ENCODE data around the gene SPNS3.

Gene SPNS3

GRCh38 chr17:4488989-4489595 is 55.4 kb downstream of the SPNS3 start:
- DNase-seq (ENCODE audit: low read depth) = no peak

DNA sequence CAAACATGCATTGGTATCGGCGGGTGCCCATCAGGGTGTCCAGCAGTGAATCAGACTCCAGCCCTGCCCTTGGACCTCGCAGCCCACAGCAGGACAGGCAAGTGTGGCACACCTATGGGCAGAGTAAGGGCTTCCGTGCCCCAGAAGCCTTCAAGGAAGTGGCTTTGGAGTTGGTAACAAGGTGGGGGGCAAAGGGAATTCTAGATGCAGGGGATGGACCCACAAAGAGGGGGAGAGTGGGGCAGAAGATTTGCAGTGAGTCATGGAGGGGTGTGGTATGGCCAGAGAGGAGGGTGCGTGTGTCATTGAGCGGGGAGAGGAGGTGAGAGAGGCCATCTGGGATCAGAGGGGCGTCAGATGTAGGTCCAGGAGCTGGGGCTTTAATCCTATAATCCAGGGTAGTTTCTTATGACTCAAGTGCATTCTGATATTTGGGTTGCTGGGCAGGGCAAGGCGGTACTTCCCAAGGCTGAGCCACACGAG is 56.4 kb downstream of the SPNS3 start:
- no peak for DNase-seq (ENCODE audit: low read depth)

DNA sequence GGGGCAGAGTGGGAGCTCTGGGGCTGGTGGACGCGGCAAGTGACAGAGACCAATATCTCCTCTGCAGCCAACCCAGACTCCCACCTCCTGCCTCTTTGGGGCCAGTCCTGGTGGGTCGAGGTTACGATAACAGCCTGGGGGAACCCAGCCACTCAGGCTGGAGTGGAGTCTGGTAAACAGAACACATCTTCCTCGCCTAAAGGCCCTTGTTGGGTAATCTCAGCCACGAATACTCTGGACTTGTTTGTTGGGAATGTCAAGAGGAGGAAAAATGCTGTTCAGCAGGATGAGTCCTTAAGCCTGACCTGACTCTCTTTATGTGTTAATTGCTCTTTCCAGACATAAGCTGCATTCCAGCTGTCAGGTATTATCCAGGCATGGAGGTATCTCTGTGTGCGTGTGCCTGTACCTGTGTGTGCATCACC is 56.9 kb downstream of the SPNS3 start:
- no peak for DNase-seq (ENCODE audit: low read depth)

DNA sequence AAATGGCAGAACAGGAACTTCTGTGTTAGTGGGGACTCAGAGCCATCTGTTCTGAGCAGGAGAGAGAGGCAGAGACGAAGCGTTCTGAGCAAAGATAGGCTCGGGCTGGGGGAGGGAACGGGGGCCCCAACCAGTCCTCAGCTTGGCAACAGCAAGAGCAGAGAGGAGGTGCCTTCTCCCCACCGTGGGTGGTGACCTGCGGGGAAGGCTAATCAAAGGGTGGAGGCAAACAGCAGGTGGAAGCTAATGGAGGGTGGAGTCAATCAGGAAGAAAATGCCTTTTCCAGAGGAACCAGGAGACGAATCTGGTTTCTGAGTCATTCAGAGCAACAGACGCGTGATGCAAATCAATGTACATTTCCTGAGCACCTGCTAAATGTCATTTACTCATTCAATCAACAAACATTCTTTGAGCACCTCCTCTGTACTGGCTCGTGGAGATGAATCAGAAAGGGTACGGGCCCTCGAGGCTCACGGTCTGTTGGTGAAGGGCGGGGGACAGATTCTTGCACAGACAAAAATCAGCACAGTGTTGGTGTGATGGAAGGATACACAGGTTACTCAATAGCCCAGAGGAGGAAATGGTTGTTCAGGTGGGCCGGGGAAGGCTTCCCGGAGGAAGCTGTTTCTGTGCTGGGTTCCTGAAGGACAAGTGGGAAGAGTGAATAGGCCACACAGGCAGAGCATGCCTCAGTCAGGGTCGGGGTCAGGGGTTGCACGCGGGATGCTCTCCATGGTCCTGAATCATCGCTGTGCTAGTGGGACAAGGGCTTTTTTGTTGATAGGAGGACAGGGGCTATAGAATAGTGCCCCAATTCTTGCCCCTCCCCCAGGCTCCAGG is 59.2 kb downstream of the SPNS3 start:
- no peak for DNase-seq (ENCODE audit: low read depth)

DNA sequence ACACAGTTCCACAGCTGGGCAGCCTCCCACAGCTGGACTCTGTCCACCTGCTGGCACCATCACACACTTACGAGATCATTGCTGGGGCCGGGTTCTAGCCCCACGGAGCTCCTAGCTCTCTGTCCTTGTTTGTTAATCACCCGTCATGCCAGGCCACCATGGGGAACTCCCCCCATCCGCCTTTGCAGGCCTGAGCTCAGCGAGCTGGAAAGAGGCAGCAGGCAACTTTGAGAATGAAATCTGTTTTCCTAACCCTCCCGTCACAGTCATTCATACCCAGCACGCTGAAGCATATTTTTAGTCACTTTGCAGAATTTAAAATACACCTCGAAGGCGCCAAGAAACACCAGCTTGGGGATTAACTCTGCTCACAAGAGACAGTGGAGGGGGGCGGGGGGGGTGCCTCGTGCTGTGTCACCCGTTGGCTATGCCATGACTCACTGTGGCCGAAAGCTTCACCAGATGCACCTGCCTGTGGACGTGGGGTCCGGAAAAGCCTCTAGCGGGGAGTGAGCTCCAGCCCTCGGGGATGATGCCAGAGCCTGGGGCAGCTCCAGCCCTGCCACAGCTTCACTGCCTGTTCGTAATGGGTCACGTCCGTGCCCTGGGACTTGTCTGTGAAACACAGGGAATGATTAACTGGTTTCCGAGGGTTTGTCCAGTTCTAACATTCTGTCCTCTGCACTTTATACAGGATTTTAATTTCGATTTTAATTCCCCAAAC is 63.5 kb downstream of the SPNS3 start:
- DNase-seq (ENCODE audit: low read depth) = no peak

GRCh38 chr17:4498461-4499397 is 65.0 kb downstream of the SPNS3 start, which contains the start of gene SPNS2:
Gene SPNS2, plus strand, starts transcription at chr17:4498881. Its CDS starts 167 bp downstream, at chr17:4499048.
- DNase-seq (ENCODE audit: low read depth) = peak; percentile 56

DNA sequence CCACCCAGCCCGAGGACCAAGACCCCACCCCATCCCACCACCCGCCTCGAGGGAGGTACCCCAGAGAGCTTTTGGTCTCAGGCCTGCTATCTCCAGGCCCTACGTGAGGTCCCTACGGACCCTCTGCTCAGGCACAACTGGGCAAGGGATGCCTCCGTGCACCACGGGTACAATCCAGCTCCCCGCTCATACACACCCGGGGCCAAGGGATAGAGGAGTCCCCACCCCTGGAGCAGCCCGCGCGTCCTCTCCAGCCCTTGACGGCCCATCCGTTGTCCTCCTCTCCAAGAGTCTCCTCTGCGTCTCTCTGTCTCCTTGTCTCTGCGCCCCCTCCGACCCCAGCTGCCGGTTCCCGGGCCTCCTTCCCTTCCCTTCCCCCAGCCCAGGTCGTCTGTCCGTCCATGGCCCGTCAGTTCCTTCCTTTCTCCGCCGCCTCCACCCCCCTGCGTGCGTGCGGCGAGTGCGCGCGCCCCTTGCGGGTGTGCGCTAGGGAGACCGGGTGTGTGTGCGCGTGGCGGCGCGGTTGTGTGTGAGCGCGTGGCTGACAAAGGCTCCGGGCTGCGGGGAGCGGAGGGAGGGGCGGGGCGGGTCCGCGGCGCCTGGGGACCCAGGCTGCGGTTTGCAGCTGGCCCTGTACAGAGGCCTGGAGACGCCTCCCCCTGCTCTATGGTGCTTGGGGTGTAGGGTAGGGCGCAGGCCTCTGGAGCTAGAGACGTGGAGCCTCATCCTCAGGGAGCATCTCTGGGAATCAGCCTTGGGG is 65.9 kb downstream of the SPNS3 start:
- no peak for DNase-seq (ENCODE audit: low read depth)

DNA sequence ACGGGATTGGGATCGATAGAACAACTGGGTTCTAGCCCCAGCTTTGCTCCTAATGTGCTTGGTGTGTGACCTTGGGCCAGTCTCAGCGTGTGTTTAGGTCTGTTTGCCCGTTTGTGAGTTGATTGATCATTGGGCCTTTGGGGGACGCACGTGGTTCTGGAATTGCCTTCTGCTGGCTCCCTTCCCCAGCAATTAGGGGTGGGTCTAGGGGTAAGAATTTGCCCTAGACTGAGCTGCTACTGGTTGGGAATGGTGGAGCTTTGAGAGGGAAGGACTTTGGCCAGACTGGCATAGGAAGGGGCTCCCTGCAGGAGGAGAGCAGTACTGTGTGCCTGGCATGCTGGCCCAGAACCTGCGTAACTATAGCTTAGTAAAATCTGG is 66.4 kb downstream of the SPNS3 start:
- no peak for DNase-seq (ENCODE audit: low read depth)

DNA sequence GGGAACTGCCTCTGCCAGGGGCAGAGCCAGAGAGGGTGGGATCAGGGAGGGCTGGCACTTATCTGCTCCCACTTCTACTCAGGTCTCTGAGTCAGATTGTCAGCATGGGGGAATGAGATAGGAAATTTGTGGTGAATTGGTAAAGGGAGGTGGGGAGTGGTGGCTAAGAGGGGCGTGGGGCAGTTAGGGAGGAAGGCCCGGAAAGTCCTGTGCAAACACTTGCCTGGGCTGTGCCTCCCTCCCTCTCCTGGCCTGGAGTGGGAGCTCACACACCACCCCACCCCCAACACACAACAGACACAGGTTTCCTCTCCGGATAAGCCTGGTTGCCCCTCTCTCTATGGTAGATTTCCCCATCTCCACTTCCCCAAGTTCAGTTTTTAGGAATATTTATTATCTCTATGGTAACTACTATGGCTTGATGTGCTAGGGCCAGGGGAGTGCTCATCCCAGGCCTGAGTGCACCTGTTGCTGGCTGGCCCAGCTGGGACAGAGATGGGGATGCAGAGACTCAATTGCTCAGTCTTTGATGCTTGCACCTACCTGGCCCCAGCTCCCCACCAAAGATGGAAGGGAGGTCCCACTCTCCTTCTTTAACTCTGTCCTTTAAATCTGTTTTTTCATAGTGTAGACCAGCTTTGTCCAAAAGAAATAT is 67.7 kb downstream of the SPNS3 start:
- no peak for DNase-seq (ENCODE audit: low read depth)

- DNase-seq (ENCODE audit: low read depth) = no peak
Measured at GRCh38 chr17:4502466-4503154, 68.9 kb downstream of the SPNS3 start.

- DNase-seq (ENCODE audit: low read depth) = no peak
Measured at GRCh38 chr17:4503283-4504025, 69.7 kb downstream of the SPNS3 start.

DNA sequence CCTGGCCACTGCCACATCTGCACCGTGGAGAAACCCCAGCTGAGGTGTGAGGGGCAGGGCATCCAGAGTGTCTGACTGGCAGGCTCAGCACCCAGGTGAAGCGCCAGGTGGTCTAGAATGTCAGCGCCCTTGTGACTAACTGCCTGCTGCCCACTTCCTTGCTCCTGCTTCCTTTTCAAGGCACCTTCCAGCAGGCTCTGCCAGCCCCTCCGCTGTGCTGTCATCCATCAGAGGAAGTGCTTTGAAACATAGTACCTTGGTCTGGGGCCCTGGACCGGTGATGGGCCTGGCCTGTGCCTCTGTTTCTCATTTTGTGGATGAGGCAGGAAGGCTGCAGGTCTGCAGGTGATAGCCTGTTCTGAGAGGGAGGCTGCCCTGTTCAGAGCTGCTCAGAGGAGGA is 70.4 kb downstream of the SPNS3 start:
- no peak for DNase-seq (ENCODE audit: low read depth)

GRCh38 chr17:4505187-4505586 is 71.4 kb downstream of the SPNS3 start:
- DNase-seq (ENCODE audit: low read depth) = no peak

GRCh38 chr17:4506175-4506813 is 72.6 kb downstream of the SPNS3 start:
- no peak for DNase-seq (ENCODE audit: low read depth)

GRCh38 chr17:4506892-4507291 is 73.2 kb downstream of the SPNS3 start:
- DNase-seq (ENCODE audit: low read depth) = no peak

DNA sequence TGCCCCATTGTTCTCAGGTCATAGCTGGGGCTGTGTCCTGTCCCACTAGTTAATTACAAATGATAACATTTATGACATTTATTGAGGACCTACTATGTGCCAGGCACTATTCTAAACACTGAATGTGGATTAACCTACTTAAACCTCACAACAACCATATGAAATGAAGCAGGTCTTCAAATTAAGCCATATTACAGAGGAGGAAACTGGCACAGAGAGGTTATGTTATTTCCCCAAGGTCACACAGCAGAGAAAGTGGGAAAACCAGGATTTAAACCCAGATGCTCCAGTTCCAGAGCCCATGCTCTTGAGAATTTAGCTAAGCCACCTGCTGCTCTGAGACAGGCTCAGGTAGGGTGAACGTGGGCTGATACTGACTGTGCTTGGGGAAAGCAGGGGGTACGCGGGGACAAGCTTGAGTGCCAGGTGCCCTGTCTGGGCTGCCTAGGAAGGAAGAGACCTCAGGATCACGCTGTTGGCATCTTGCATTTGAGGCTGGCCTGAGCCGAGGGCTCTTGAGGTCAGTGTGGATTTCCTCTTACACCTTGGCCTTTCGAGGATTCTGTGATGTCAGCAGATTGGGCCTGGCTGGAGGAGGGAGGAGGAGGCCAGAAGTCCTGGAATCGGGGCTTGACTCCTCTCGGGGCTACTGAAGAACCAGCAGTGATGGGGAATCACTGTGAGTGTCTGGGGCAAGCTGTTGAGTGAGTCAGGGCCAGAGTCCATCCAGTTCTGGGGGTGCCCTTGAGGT is 73.8 kb downstream of the SPNS3 start:
- no peak for DNase-seq (ENCODE audit: low read depth)

- no peak for DNase-seq (ENCODE audit: low read depth)
Measured at GRCh38 chr17:4508207-4508606, 74.5 kb downstream of the SPNS3 start.

DNA sequence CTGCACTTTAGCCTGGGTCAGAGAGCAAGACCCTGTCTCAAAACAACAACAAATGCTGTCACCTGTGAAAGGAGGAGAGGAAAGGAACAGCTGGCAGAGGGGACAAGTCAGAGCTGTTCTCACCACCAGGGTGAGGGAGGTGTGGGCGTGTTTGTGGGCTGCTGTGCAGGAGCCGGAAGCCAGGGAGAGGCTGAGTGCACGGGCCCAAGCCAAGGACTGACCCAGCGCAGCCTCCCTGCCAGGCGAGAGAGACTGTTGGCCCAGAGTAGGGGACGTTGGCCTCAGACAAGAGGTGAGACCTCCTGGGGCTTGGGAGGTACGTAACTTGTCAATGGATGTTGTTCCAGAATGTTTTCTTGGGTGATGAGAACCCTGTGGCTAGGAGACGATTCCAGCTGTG is 75.7 kb downstream of the SPNS3 start:
- no peak for DNase-seq (ENCODE audit: low read depth)

Measured in activated T-cell treated with anti-CD3 and anti-CD28 coated beads for 48 hours (primary cell).